HepG2 (cell line): ENCODE results near the gene STAG3. TPM values are rescaled to one million over a fixed set of nuclear protein-coding genes. Genes with fewer than 3 reads are reported as not detected.
A peak's percentile ranks its signal among the peaks of the same experiment; 100 is the strongest.

Experiments
- HES4 ChIP-seq: sonication (generic); formaldehyde crosslinking; IDR thresholded peaks from 2 replicates; pipeline ENCODE4 v1.9.0; 2021; ENCODE audit warnings: mild to moderate bottlenecking, missing genetic modification reagents, borderline replicate concordance
- ISL2 ChIP-seq: sonication (generic); formaldehyde crosslinking; IDR thresholded peaks from 2 replicates; pipeline ENCODE4 v1.5.0; 2020; ENCODE audit warnings: missing genetic modification reagents
- JUND ChIP-seq: sonication (generic); formaldehyde crosslinking; IDR thresholded peaks from 2 replicates; pipeline ENCODE4 v1.8.0; 2022; ENCODE audit warnings: mild to moderate bottlenecking, missing genetic modification reagents
- NCOA2 ChIP-seq: sonication (generic); formaldehyde crosslinking; IDR thresholded peaks from 2 replicates; pipeline ENCODE4 v1.8.0; 2022; ENCODE audit warnings: inconsistent platforms
- NFYB ChIP-seq: sonication (generic); formaldehyde crosslinking; IDR thresholded peaks from 2 replicates; pipeline ENCODE4 v1.4.0; 2020; ENCODE audit warnings: missing genetic modification reagents
- POLR2AphosphoS5 ChIP-seq: IDR thresholded peaks from 2 replicates; pipeline ENCODE4 v1.6.1; 2012; ENCODE audit warnings: low read depth, low read length
- SP1 ChIP-seq, 2 experiments: fragments of 450-650 bp in 1 of 2; sonication (generic) in 1 of 2; formaldehyde crosslinking in 1 of 2; IDR thresholded peaks; 2 replicates each; pipeline versions ENCODE4 v1.4.0 to v1.6.1; 2016 to 2020; ENCODE audit warnings: missing genetic modification reagents in 1 of 2
- ZNF234 ChIP-seq: sonication (generic); formaldehyde crosslinking; conservative IDR thresholded peaks from 2 replicates; pipeline ENCODE4 v1.5.1; 2020; ENCODE audit warnings: mild to moderate bottlenecking, missing genetic modification reagents
- ZNF264 ChIP-seq: sonication (generic); formaldehyde crosslinking; IDR thresholded peaks from 2 replicates; pipeline ENCODE4 v1.4.0; 2020; ENCODE audit warnings: missing genetic modification reagents
- ZNF891 ChIP-seq: sonication (generic); formaldehyde crosslinking; IDR thresholded peaks from 2 replicates; pipeline ENCODE4 v1.5.0; 2020; ENCODE audit warnings: mild to moderate bottlenecking, missing genetic modification reagents
- polyA plus RNA-seq, 8 experiments: library from polyadenylated mRNA; depleted of rRNA in 3 of 8; stranded (reverse) in 7 of 8; unstranded in 1 of 8; fragments of >200 nt; fragmentation: Illumina TruSeq in 4 of 8; extraction: Trizol in 4 of 8; gene quantifications; 2 replicates each; pipeline versions ENCODE4 v1.2.1 to v1.2.3, GENCODE V29; 2011 to 2016; ENCODE audit warnings: low read depth in 4 of 8, missing spikeins in 1 of 8, mixed read lengths in 1 of 8; ENCODE audit not compliant: insufficient read depth in 1 of 8
- total RNA-seq, 5 experiments: library from RNA; depleted of rRNA; stranded (reverse); fragments of >200 nt; fragmentation: Illumina TruSeq; extraction: Trizol; gene quantifications; 2 replicates each; pipeline ENCODE4 v1.2.3, GENCODE V29; 2016; ENCODE audit warnings: low read depth in 1 of 5
- TF ChIP-seq, protein P1 (sequence below): sonication (generic); formaldehyde crosslinking; IDR thresholded peaks from 2 replicates; pipeline ENCODE4 v1.9.0; 2021; ENCODE audit warnings: missing genetic modification reagents, mild to moderate bottlenecking, borderline replicate concordance
- TF ChIP-seq, protein P2 (sequence below), 2 experiments: sonication (generic) in 1 of 2; formaldehyde crosslinking in 1 of 2; IDR thresholded peaks; 2 replicates each; pipeline versions ENCODE4 v1.5.1 to v1.6.1; 2011 to 2020; ENCODE audit warnings: borderline replicate concordance in 1 of 2, low read depth in 1 of 2, low read length in 1 of 2, mild to moderate bottlenecking in 1 of 2, missing genetic modification reagents in 1 of 2, moderate library complexity in 1 of 2
- TF ChIP-seq, protein P3 (sequence below): sonication (generic); formaldehyde crosslinking; IDR thresholded peaks from 2 replicates; pipeline ENCODE4 v1.4.0; 2020; ENCODE audit warnings: missing genetic modification reagents, borderline replicate concordance

Gene STAG3
- total and polyA plus RNA-seq, 2 of the 13 experiments (the other 11 are each of a cell fraction or from before 2014, with no cell fraction given): 0.09 to 0.33 TPM

DNA sequence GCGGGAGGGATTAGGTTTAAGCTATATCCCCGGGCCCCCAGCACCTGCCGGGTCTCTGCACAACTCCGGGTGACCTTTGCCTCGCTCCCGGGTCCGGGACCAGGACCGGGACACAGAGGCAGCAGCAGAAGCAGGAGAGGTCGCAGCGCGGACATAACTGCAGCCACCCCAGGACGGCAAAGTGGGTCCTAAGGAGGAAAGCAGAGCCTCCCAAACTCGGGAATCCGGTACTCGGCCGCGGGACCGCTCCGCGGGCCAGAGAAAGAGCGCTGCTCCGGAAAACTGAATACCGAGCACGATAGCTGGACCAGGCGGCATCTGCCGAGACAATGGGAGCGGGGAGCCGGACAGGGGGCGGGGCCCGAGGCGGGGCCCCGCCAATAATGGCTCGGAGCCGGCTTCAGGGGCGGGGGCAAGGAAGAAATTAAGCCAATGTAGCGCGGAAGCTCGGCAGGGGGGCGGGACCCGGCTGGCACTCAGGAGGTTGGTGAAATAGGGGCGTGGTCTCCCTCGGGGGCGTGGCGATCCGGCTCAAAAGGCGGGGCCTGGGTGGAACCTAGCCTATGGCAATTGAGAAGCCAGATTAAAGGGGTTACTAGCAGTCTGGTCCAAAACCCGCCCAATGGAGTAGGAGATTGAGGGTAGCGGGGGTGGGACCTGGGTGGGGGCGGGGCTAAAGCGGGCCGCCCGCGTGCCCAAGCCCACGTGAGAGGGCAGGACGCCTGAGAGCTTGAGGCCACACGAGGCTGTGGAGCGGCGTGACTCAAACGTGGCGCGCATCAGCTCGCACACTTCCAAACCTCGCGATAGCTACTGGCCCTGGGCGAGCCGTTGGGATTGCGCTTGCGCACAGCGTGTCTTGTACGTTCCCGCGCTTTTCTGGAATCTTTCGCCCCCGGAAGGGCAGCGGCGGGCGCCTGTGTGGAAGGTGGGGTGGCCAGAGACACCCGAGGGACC, at the start of gene STAG3, which contains the start of gene GPC2 (continued):
- TF ChIP-seq POLR2AphosphoS5: no peak
- TF ChIP-seq JUND (CRISPR knock-in tag): no peak
- 0 out of 2 replicates have a peak, but pooled peaks have one; percentile 31 for TF ChIP-seq HES4 (CRISPR knock-in tag)
- TF ChIP-seq, protein P1, sequence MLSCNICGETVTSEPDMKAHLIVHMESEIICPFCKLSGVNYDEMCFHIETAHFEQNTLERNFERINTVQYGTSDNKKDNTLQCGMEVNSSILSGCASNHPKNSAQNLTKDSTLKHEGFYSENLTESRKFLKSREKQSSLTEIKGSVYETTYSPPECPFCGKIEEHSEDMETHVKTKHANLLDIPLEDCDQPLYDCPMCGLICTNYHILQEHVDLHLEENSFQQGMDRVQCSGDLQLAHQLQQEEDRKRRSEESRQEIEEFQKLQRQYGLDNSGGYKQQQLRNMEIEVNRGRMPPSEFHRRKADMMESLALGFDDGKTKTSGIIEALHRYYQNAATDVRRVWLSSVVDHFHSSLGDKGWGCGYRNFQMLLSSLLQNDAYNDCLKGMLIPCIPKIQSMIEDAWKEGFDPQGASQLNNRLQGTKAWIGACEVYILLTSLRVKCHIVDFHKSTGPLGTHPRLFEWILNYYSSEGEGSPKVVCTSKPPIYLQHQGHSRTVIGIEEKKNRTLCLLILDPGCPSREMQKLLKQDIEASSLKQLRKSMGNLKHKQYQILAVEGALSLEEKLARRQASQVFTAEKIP (CRISPR knock-in tag): no peak
- TF ChIP-seq, protein P2, sequence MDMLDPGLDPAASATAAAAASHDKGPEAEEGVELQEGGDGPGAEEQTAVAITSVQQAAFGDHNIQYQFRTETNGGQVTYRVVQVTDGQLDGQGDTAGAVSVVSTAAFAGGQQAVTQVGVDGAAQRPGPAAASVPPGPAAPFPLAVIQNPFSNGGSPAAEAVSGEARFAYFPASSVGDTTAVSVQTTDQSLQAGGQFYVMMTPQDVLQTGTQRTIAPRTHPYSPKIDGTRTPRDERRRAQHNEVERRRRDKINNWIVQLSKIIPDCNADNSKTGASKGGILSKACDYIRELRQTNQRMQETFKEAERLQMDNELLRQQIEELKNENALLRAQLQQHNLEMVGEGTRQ (IDR thresholded peaks at IDR 0.05; ENCODE audit: low read depth, low read length): no peak
- TF ChIP-seq, protein P2 (CRISPR knock-in tag; IDR thresholded peaks at IDR 0.05; ENCODE audit: borderline replicate concordance): peak; percentile 44; the same call in 1 of the 2 replicates
- TF ChIP-seq ISL2 (CRISPR knock-in tag): no peak
- TF ChIP-seq, protein P3, sequence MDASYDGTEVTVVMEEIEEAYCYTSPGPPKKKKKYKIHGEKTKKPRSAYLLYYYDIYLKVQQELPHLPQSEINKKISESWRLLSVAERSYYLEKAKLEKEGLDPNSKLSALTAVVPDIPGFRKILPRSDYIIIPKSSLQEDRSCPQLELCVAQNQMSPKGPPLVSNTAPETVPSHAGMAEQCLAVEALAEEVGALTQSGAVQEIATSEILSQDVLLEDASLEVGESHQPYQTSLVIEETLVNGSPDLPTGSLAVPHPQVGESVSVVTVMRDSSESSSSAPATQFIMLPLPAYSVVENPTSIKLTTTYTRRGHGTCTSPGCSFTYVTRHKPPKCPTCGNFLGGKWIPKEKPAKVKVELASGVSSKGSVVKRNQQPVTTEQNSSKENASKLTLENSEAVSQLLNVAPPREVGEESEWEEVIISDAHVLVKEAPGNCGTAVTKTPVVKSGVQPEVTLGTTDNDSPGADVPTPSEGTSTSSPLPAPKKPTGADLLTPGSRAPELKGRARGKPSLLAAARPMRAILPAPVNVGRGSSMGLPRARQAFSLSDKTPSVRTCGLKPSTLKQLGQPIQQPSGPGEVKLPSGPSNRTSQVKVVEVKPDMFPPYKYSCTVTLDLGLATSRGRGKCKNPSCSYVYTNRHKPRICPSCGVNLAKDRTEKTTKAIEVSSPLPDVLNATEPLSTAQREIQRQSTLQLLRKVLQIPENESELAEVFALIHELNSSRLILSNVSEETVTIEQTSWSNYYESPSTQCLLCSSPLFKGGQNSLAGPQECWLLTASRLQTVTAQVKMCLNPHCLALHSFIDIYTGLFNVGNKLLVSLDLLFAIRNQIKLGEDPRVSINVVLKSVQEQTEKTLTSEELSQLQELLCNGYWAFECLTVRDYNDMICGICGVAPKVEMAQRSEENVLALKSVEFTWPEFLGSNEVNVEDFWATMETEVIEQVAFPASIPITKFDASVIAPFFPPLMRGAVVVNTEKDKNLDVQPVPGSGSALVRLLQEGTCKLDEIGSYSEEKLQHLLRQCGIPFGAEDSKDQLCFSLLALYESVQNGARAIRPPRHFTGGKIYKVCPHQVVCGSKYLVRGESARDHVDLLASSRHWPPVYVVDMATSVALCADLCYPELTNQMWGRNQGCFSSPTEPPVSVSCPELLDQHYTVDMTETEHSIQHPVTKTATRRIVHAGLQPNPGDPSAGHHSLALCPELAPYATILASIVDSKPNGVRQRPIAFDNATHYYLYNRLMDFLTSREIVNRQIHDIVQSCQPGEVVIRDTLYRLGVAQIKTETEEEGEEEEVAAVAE (CRISPR knock-in tag): no peak
- TF ChIP-seq SP1 (IDR thresholded peaks at IDR 0.05): no peak
- peak; percentile 49; the same call in 1 of the 2 replicates for TF ChIP-seq SP1 (CRISPR knock-in tag; IDR thresholded peaks at IDR 0.05)
- peak; percentile 77 for TF ChIP-seq NFYB
- no peak for TF ChIP-seq NCOA2 (CRISPR knock-in tag)
- TF ChIP-seq ZNF234: no peak
- 0 out of 2 replicates have a peak, but pooled peaks have one; percentile 43 for TF ChIP-seq ZNF264 (CRISPR knock-in tag)
- peak; percentile 81 for TF ChIP-seq ZNF891 (CRISPR knock-in tag)
